GM19351 (cell line): ENCODE results near the gene SNX6.
A peak's percentile ranks its signal among the peaks of the same experiment; 100 is the strongest.
"Not testable (repeated sequence)": the region's sequence is repeated elsewhere in the genome, so short reads cannot be mapped to it uniquely, and the experiment has no call there.

Experiments used
- ATAC-seq: cut with Tn5 transposase; IDR thresholded peaks from one replicate; pipeline ENCODE4 v1.9.1; 2021; ENCODE audit warnings: mild to moderate bottlenecking, moderate library complexity; ENCODE audit not compliant: unreplicated experiment

Gene SNX6

DNA sequence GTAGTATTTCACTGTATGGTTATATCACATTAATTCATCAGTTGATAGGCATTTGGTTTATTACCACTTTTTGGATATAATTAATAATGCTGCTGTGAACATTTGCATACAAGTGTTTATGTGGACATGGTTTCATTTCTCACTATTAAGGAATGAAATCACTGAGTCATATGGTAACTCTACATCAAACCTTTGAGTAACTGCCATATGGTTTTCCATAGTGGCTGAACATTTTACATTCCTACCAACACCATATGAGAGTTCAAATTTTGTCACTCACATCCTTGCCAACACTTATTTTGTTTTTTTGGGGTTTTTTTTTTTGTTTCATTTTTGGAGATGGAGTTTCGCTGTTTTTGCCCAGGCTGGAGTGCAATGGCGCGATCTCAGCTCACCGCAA is 60.2 kb downstream of the SNX6 start:
- ATAC-seq, result no peak

DNA sequence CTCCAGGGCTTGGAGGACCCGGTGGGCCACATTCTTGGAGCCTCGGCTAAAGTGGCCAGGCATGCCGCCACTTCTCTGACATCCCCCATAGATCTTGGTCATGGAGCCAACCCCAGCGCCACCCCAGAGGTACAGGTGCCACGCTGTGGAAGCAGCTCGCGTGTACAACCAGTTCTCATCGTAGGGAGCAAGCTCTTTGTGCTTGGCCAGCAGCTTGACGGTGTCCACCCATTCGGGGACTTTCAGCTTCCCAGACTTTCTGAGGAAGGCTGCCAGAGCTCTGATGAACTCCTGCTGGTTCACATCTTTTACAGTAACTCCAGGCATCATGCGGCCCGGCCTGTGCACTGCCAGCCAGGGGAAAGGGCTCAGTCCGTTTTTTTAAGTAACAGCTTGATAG is 61.1 kb downstream of the SNX6 start:
- no peak for ATAC-seq

DNA sequence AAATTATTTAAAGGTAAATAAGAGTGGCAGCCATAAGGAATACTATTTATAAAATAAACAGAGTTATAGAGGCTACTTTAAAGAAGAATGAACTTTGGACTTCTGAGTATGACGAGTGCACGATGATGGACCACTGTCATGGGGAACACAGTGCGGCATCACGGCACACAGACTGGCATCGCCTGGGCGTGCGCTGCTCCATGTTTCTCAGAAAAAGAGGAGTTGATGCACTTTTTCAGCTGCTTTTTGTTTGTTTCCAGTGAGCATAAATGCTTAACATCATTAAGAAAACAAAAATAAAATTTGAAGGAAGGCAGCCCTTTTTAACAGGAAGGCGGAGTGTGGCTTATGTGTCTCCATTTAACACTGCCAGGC is 67.2 kb downstream of the SNX6 start:
- no peak for ATAC-seq

DNA sequence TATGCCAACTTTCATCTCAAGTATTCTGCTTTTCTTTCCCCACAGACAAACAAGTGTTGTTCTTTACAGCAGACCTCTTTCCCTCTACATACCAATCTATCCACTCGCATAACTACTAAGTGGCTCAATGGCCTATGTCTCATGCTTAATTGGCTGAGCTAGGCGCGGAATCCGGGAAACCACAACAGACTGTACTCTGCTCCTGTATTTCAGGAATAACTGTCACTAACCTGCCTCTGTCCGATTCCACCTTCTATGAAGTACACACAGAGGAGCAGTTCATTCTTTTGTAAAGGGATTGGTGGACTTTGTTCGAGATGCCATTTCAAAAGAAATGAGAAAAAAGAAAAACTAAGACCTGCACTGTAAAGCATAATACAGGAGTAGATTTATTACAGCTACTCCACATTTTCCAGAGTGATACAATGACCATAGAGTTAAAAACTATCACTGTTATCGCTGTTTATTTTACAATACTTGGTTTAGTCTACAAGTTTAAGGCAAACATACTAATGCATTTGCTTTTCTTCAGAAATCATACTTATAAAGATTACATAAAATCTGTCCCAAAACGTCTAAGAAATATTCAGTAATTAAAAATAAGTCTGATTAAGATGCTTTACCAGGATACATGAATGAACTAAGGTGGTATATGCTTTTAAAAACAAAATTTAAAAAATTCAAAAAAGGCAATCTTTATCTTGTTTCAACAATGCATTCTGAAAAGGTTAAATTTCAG is 67.7 kb downstream of the SNX6 start:
- ATAC-seq, result not testable (repeated sequence)

DNA sequence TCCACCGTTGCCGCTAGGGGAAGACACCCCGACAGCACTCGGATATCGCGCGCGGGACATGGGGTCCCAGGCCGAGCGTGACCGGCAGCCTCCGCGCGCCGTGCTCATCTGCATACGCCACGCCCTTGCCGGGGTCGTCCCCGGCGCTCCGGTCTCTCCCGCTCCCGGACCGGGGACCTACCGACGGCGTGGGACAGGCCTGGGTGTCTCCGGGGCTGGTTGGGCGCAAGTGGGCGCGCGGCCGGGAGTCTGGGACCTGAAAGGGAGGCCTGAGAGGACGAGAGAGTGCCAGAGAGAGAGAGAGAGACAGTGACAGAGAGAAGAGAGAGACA is 73.5 kb downstream of the SNX6 start:
- ATAC-seq, result peak; percentile 42

DNA sequence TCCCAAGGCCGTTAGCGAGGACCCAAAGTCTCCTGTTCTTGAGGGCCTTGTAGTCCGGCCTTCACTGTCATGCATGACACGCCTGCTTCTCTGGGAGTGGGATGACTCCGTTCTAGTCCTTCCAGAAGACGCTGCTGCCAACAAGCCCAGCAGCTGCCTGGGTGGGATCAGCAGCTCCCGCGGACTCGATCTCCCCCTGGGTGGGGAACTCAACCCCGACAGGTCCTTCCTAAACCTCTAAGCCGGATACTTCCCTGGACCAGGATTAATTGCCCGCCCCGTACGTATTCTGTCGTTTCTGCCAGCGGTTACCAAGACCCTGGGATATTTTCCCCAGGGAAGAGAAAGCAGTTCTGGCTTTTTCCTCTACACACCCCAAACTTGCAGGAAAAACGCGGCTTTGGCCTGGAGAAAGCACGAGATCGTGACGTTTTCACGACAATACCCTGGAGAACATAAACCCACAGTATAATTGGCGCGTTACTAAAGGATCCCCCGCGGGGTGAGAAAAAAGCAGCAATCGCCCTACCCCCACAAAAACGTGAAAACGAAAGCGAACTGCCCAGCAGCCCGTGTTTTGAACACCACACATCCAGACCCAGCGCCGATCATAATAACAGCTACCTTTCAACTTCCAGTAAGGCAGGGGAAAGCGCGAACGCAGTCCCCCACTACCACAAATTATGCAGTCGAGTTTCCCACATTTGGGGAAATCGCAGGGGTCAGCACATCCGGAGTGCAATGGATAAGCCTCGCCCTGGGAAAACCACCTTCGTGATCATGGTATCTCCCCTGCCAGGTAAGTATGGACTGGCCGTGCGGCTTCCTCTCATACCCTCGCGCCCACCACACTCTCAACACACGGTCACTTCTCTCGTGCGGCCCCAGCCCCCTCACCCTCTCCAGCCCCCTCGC is 74.1 kb downstream of the SNX6 start:
- peak; percentile 82 for ATAC-seq

DNA sequence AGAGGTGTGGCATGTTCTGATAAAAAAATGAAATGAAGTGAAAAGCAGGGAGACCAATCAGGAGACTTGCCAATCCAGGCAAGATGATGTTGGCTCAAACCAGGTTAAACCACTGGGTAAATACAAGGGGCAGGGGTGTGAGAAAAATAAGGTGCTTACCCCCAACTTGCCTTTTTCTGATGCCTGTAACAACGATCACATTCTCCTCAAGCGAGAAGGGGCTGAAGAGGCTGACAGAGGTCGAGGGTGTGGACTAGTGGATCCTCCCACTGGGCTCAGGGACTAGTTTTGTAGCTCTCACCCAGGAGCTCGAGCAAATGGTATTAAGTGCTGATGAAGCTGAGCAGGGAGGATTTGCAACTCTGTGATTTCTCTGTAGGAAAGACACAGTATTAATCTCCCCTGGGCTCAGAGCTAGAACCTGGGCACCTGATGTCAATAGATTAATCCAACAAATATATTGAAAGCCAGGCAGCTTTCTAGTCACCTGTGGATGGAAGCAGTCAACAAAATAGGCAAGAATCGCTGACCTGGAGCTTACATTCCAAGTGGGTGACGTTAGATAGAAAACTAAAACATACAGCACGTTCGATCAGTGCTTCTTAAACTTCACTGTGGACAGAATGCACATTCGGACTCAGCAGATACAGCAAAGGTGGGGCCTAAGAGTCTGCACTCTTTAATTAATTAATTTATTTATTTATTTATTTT is 75.3 kb downstream of the SNX6 start:
- ATAC-seq, result no peak

DNA sequence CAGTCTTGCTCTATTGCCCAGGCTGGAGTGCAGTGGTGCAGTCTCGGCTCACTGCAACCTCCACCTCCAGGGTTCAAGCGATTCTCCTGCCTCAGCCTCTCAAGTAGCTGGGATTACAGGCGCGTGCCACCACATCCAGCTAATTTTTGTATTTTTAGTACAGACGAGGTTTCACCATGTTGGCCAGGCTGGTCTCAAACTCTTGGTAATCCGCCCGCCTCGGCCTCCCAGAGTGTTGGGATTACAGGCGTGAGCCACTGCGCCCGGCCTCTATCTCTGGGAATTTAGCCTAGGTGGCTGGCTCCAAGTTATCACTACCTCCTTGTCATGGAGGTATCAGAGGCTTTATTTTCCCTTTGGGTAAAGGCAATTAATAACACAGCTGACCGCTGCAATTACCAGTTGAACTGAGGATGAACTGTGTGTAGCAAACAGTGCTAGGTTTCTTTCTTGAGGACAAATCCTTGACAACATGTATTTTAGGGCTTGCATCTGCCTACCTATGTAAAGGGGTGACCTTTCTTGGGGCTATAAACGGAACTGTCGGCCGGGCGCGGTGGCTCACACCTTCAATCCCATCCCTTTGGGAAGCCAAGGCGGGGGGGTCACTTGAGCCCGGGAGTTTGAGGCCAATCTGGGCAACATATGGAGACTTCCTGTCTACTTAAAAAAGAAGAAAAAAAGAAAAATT is 80.5 kb downstream of the SNX6 start:
- ATAC-seq, result not testable (repeated sequence)

DNA sequence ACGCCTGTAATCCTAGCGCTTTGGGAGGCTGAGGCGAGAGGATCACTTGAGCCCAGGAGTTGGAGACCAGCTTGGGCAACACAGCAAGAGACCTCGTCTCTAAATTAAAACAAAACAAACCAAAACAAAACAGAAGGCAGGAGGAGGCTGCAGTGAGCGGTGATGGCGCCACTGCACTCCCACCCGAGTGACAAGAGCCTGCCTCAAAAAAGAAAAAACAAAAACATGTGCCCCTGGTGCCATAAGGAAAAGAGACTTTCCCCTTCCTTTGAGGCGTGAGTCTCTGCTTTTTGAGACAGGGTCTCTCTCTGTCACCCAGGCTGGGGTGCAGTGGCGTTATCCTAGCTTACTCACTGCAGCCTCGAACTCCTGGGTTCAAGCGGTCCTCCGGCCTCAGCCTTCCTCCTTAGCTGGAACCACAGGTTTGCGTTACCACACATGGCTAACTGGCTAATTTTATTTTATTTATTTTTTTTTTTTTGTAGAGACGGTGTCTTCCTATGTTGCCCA is 81.4 kb downstream of the SNX6 start:
- no peak for ATAC-seq

DNA sequence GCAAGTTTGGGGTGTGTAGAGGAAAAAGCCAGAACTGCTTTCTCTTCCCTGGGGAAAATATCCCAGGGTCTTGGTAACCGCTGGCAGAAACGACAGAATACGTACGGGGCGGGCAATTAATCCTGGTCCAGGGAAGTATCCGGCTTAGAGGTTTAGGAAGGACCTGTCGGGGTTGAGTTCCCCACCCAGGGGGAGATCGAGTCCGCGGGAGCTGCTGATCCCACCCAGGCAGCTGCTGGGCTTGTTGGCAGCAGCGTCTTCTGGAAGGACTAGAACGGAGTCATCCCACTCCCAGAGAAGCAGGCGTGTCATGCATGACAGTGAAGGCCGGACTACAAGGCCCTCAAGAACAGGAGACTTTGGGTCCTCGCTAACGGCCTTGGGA is 82.8 kb downstream of the SNX6 start:
- peak; percentile 33 for ATAC-seq

DNA sequence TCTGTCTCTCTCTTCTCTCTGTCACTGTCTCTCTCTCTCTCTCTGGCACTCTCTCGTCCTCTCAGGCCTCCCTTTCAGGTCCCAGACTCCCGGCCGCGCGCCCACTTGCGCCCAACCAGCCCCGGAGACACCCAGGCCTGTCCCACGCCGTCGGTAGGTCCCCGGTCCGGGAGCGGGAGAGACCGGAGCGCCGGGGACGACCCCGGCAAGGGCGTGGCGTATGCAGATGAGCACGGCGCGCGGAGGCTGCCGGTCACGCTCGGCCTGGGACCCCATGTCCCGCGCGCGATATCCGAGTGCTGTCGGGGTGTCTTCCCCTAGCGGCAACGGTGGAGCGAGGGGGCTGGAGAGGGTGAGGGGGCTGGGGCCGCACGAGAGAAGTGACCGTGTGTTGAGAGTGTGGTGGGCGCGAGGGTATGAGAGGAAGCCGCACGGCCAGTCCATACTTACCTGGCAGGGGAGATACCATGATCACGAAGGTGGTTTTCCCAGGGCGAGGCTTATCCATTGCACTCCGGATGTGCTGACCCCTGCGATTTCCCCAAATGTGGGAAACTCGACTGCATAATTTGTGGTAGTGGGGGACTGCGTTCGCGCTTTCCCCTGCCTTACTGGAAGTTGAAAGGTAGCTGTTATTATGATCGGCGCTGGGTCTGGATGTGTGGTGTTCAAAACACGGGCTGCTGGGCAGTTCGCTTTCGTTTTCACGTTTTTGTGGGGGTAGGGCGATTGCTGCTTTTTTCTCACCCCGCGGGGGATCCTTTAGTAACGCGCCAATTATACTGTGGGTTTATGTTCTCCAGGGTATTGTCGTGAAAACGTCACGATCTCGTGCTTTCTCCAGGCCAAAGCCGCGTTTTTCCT is 83.4 kb downstream of the SNX6 start:
- peak; percentile 82 for ATAC-seq

DNA sequence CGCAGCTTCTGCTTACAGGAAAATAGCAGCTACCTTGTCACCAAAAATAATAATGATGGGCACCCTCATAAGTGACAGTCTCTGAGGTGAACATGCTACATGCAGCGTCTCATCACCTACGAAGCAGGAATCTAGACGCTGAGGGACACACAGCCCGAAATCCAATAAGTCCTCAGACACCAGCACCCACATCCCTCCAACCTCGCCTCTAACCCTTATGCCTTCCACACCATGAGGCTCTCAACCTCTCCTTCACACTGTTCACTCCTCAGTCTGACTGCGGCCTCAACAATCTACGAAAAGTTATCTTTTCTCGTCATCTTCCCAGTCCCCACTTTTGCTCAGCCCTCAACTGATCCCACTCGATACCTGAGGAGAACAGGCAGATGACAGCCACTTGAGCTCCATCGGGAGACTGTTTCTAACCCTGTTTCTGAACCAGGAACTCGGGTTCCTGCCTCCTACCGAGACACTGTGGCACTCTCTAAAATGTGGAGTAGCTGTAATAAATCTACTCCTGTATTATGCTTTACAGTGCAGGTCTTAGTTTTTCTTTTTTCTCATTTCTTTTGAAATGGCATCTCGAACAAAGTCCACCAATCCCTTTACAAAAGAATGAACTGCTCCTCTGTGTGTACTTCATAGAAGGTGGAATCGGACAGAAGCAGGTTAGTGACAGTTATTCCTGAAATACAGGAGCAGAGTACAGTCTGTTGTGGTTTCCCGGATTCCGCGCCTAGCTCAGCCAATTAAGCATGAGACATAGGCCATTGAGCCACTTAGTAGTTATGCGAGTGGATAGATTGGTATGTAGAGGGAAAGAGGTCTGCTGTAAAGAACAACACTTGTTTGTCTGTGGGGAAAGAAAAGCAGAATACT is 89.5 kb downstream of the SNX6 start:
- ATAC-seq, result not testable (repeated sequence)

DNA sequence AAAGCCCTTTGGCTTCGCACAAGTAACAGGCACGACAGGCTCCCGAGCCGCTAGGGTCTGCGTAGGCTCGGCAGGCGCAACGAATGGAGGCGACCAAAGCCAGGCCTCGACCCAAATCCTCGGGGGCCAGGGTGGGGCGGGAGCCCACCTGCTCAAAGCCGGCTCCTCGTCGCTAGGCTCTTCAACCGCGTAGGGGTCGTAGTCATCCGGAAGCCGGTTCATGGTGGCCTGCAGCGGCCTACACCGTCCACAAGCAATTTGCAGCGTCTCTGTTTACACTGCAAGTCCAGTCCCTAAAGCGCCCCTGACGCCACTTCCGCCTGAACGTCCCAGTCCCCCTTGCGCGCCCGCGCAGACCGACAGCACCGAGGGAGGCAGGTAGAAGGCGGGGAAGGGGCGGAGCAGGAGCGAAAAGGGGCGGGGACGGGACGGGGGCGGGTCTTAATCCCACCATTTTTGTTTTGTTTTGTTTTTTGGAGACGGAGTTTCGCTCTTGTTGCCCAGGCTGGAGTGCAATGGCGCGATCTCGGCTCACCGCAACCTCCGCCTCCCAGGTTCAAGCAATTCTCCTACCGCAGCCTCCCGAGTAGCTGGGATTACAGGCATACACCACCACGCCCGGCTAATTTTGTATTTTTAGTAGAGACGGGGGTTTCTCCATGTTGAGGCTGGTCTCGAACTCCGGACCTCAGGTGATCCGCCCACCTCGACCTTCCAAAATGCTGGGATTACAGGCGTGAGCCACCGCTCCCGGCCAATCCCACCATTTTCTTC is 90.4 kb downstream of the SNX6 start, which contains the start of gene EAPP:
Gene EAPP, minus strand, starts transcription at position 295 of the 774 bp plus-strand sequence. Its CDS starts 73 bp downstream, at position 222.
- peak; percentile 100 for ATAC-seq

DNA sequence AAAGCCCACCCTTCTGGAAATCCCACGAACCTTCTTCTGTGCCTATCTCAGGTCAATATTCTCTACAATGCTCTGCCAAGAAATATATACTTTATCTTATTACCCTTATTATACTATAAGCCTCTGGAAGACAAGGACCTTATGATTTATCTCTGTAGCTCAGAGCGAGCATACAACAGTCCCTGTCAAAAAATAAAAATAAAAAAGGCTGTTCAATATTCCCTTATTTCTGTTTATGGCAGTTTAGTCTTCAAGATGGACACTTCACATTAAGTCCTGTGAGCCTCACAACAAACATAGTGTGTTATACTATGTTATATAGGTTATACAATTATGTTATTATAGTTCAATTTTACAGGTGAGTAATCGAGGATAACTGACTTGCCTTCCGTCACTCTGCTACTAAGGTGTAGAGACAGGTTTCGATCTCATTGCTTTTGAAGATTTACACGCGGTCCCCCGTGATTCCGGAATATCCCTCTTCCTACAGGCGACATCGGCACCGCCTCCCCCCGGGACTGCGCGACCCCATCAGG is 91.0 kb downstream of the SNX6 start:
- ATAC-seq, result peak; percentile 8

DNA sequence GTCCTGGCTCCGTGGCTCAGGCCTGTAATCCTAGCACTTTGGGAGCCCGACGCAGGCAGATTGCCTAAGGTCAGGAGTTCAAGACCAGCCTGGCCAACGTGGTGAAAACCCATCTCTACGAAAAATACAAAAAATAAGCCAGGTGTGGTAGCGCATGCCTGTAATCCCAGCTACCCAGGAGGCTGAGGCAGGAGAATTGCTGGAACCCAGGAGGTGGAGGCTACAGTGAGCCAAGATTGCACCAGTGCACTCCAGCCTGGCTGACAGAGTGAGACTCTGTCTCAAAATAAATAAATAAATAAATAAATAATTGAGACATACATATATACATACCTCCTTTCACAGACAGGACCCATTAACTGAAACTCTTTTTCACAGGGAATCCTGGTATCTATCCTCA is 91.9 kb downstream of the SNX6 start:
- ATAC-seq, result not testable (repeated sequence)

DNA sequence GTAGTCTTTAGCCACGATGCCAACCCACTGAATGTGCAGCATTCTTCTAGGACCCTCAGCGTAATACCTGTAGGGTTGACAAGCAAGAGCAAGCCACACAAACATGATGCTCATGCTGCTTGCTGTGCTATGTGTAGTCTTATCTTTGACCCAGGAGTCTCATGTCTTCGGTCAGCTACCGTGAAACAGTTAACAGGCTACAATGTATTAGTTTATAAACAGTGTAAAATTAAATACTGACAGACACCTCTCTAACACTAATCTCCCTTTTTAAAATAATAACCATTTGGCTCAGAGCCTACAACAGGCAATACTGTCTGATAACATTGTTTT is 92.3 kb downstream of the SNX6 start:
- ATAC-seq, result no peak

DNA sequence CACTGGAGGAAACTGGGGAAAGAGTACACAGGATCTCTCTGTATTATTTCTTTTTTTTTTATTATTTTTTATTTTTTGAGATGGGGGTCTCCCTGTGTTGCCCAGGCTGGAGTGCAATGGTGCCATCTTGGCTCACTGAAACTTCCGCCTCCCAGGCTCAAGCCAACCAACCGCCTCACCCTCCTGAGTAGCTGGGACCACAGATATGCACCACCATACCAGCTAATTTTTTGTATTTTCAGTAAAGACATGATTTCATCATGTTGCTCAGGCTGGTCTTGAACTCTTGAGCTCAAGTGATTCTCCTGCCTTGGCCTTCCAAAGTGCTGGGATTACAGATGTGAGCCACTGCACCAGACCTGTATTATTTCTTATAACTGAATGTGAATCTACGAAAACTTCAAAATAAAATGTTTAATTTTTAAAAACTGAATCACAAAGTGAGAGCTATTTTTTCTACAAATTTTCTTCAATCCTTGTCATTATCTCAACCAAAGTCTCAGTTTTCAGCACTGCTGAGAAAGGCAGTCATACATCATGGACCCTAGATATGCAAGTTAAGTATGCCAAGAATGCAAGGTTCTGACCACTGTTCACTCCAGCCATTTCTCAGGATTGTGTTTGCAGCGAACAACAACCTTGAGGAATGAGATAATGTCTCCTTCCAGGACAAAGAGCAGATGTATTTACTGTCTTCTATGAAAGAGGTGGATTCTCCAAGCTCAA is 92.8 kb downstream of the SNX6 start:
- ATAC-seq, result no peak
